ENCODE measurements around the gene PIP4K2B. TPM values are rescaled to one million over a fixed set of nuclear protein-coding genes. Genes with fewer than 3 reads are reported as not detected.
A peak's percentile ranks its signal among the peaks of the same experiment; 100 is the strongest.
"Not testable (repeated sequence)": the region's sequence is repeated elsewhere in the genome, so short reads cannot be mapped to it uniquely, and the experiment has no call there.

The PIP4K2B gene
- 55.5 TPM for total RNA-seq

GRCh38 chr17:38799501-38800236 is at the start of gene PIP4K2B:
Gene PIP4K2B, minus strand, starts transcription at chr17:38799556. Its CDS starts 132 bp downstream, at chr17:38799424.
- peak; percentile 68 to 96 (median 96) for DNase-seq (ENCODE audit: low read depth in 2 of 3, low spot score in 2 of 3)

DNA sequence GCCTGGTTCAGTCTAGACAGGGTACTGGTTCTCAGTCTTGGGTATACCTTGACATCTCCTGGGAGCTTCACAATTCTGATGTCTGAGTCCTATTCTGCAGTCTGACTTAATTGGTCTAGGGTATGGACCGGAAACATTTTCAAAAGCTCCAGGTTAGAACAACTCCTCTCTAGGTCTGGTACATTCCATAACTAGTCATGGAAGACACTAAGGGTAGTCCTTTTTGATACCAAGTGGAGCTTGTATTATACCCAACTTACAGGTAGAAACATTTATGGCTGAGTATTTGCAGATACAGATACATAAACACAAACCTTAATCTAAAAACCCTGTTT is 49.2 kb upstream of the PIP4K2B start:
- no peak for DNase-seq (ENCODE audit: low read depth in 2 of 3, low spot score in 2 of 3)

- peak in 1 of 3 donors; percentile 20 for DNase-seq (ENCODE audit: low read depth in 2 of 3, low spot score in 2 of 3)
Observed at GRCh38 chr17:38844261-38844757, 45.0 kb upstream of the PIP4K2B start.

DNA sequence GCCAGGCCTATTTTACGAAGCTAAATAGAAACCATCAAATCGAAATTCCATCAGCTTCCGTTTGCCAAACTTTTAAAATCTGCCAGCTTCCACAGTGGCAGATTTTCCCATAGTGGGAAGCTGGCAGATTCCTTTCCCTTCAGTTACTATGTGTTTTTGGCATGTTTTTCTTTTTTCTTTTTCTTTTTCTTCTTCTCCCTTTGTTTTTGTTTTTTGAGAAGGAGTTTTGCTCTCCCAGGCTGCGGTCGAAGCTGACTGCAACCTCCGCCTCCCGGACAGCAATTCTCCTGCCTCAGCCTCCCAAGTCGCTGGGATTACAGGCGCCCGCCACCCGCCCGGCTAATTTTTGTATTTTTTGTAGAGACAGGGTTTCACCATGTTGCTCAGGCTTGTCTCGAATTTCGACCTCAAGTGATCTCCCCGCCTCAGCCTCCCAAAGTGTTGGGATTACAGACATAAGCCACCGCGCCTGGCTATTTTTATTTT is 26.4 kb upstream of the PIP4K2B start:
- DNase-seq (ENCODE audit: low read depth in 2 of 3, low spot score in 2 of 3) = no peak

GRCh38 chr17:38824899-38825761 is 25.8 kb upstream of the PIP4K2B start, which contains the start of gene CWC25:
Gene CWC25, minus strand, starts transcription at chr17:38825321. Its CDS starts 138 bp downstream, at chr17:38825183.
- peak; percentile 96 to 100 (median 97) for DNase-seq (ENCODE audit: low read depth in 2 of 3, low spot score in 2 of 3)

- DNase-seq (ENCODE audit: low read depth in 2 of 3, low spot score in 2 of 3) = peak in 2 of 3 donors; percentile 37 to 56
Observed at GRCh38 chr17:38815576-38816193, 16.3 kb upstream of the PIP4K2B start.

- DNase-seq (ENCODE audit: low read depth in 2 of 3, low spot score in 2 of 3) = no peak
Observed at GRCh38 chr17:38809828-38810227, 10.5 kb upstream of the PIP4K2B start.

- DNase-seq (ENCODE audit: low read depth in 2 of 3, low spot score in 2 of 3) = no peak
Observed at GRCh38 chr17:38800237-38800760, 943 bp upstream of the PIP4K2B start.

GRCh38 chr17:38798614-38799500 is 499 bp downstream of the PIP4K2B start:
- peak; percentile 28 to 71 (median 68) for DNase-seq (ENCODE audit: low read depth in 2 of 3, low spot score in 2 of 3)

GRCh38 chr17:38797828-38798227 is 1.5 kb downstream of the PIP4K2B start:
- no peak for DNase-seq (ENCODE audit: low read depth in 2 of 3, low spot score in 2 of 3)

DNA sequence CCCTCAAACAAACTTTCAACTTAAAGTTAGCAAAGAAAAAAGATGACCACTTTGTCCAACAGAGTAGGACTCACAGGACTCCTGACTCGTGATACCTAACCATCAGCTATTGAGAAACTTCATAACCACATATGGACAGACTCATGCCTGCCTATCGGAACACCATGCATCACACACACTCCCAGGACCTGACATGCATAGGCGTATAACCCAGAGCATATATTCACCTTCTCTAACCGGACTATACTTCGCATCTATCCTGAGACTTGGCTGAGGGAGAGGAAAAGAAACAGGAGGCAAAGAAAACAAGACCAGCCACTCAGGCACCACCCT is 2.2 kb downstream of the PIP4K2B start:
- DNase-seq (ENCODE audit: low read depth in 2 of 3, low spot score in 2 of 3) = no peak

DNA sequence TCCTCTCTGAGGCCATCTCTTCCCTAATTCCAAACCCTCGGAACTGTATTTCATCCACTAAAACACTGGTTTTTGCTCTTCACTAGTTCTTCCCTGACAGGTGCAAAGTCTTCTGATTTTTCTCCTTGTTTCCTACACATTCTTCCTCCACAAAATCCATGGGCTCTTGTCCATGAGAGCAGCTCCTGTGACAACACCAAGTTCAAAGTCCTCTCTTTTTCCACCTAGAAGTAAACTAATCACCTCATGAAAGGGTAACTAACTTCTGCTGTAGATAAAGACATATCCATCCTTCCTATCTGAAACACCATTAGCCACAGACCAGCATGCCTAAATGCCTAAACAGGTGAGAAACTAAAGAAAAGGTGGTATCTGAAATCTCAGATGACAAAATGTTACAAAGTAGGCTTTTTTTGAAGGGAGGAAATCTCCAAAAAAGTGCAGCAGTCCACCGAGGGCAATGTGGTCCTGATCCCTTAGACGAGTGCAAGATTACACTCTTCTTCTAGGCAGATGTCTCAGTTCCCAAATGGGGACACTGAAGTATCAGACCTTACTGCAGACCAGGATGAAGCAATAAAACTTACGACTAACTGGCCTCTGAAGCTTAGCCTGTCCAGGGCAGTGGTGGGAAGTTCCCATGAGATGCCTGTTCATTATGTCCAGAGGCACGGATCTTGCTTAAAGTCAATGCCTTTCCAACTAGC is 2.8 kb downstream of the PIP4K2B start:
- no peak for DNase-seq (ENCODE audit: low read depth in 2 of 3, low spot score in 2 of 3)

DNA sequence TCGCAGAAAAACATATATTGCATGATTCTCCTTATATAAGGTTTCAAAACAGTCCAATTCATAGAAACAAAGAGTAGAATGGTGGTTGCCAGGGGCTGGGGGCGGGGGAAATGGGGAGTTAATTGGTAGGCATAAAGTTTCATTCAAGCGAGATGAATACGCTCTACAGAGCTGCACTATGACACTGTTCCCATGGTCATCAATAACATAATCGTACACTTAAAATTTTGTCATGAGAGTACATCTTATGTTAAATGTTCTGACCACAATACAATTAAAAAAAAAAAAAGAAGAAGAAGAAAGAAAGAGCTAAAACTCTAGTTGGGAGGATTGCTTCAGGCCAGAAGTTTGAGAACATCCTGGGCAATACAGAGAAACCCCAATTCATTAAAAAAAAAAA is 5.1 kb downstream of the PIP4K2B start:
- DNase-seq (ENCODE audit: low read depth in 2 of 3, low spot score in 2 of 3) = no peak

- no peak for DNase-seq (ENCODE audit: low read depth in 2 of 3, low spot score in 2 of 3)
Observed at GRCh38 chr17:38791162-38791561, 8.2 kb downstream of the PIP4K2B start.

- DNase-seq (ENCODE audit: low read depth in 2 of 3, low spot score in 2 of 3) = not testable (repeated sequence)
Observed at GRCh38 chr17:38790148-38790707, 9.1 kb downstream of the PIP4K2B start.

DNA sequence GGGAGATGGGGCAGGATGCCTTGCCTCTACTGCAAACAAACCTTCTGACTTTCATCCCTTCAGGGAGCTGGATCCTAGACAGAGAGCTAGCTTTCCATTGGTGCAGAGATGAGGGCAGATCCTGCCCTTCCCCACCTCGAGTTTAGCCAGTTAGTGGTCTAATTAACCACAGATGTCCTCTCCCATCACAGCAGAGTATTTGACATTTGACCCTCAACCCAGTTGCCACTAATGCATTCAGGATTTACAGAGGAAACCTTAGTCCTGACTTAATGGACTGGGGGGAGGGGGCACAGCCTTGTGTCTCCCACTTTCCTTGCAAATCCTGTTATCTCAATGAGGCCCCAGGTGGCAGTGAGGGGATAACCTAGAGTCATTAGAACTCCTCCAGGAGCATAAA is 10.2 kb downstream of the PIP4K2B start:
- DNase-seq (ENCODE audit: low read depth in 2 of 3, low spot score in 2 of 3) = no peak

DNA sequence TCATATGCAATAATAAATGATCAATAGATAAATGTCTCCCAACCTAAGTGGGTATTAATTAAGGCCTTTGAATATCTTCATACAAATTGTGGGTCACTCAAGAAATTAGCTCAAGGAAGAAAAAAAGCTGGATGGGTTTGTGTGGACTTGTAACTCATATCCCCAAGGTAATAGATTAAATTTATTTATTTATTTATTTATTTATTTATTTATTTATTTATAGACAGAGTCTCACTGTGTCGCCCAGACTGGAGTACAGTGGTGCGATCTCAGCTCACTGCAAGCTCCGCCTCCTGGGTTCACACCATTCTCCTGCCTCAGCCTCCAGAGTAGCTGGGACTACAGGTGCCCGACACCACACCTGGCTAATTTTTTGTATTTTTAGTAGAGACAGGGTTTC is 11.4 kb downstream of the PIP4K2B start:
- DNase-seq (ENCODE audit: low read depth in 2 of 3, low spot score in 2 of 3) = not testable (repeated sequence)

DNA sequence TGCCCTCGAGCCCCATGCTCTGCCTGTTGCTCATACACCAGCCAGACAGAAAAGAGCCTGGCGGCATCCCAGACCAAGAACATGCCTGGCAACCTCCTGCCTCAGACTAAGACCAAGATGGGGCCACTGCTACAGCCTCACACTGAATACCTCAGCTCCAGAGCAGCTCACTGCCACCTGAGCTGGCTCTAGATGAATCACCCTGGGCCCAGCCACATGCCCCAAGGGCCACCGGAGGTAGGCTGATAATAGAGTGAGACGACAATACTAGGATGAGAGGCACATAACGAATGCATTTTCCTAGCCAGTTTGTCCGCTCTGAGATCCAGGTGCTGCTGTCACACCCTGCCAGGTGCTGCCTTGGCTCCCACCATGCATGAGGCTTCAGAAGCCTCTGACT is 13.0 kb downstream of the PIP4K2B start:
- DNase-seq (ENCODE audit: low read depth in 2 of 3, low spot score in 2 of 3) = no peak

DNA sequence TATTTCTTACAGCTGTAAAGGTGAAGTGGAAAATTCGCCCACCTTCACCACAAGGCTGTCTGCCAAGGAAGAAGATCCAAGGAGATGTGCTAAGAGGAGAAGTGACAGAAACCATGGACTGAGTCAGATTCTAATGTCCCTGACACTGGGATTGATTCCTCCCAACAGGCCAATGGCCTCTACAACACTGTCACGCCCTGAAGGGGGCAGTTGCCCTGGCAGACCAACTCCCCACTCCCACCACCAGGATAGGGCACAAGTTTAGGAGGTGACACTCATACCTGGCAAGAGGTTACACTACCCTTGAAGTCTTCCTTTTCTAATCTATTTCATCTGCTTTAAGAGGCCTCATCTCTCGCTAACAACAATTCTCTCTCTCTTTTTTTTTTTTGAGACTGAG is 16.1 kb downstream of the PIP4K2B start:
- DNase-seq (ENCODE audit: low read depth in 2 of 3, low spot score in 2 of 3) = no peak
